Endodermal cell (in vitro differentiated cells): ENCODE results near the gene TMEM266. TPM values are rescaled to one million over a fixed set of nuclear protein-coding genes. Genes with fewer than 3 reads are reported as not detected.

Experiments used
- DNase-seq: peaks from one replicate; pipeline ENCODE4 v3.0.0-alpha.2; 2017
- H3K27ac ChIP-seq: 2 replicates; pipeline ENCODE4 v1.5.1; 2013; ENCODE audit warnings: mild to moderate bottlenecking, low read depth, low read length, moderate library complexity
- H3K27me3 ChIP-seq: 2 replicates; pipeline ENCODE4 v1.6.1; 2013; ENCODE audit warnings: mild to moderate bottlenecking, low read length, moderate library complexity; ENCODE audit not compliant: insufficient read depth, control insufficient read depth, poor library complexity, severe bottlenecking
- H3K36me3 ChIP-seq: 2 replicates; pipeline ENCODE4 v1.7.0; 2013; ENCODE audit warnings: mild to moderate bottlenecking, low read length, moderate library complexity; ENCODE audit not compliant: control insufficient read depth, insufficient read depth
- H3K4me1 ChIP-seq: one replicate; pipeline ENCODE4 v1.7.0; 2013; ENCODE audit warnings: low read length; ENCODE audit not compliant: control insufficient read depth, insufficient read depth
- H3K4me3 ChIP-seq: 2 replicates; pipeline ENCODE4 v1.5.1; 2013; ENCODE audit warnings: mild to moderate bottlenecking, low read length, moderate library complexity
- H3K9ac ChIP-seq: 2 replicates; pipeline ENCODE4 v1.6.1; 2013; ENCODE audit warnings: mild to moderate bottlenecking, low read length, moderate library complexity; ENCODE audit not compliant: poor library complexity, severe bottlenecking; ENCODE audit errors: extremely low read depth
- H3K9me3 ChIP-seq: 2 replicates; pipeline ENCODE4 v1.6.1; 2013; ENCODE audit warnings: mild to moderate bottlenecking, low read length, moderate library complexity; ENCODE audit not compliant: control insufficient read depth
- H3K27ac Mint-ChIP-seq: 2 replicates; pipeline ENCODE4 v1.8.0; 2020; ENCODE audit warnings: mixed read lengths
- H3K27me3 Mint-ChIP-seq: 2 replicates; pipeline ENCODE4 v1.8.0; 2021; ENCODE audit warnings: mild to moderate bottlenecking, mixed read lengths; ENCODE audit not compliant: insufficient read depth
- H3K36me3 Mint-ChIP-seq: 2 replicates; pipeline ENCODE4 v1.8.0; 2020; ENCODE audit warnings: low read depth, mixed read lengths
- H3K4me1 Mint-ChIP-seq: 2 replicates; pipeline ENCODE4 v1.8.0; 2020; ENCODE audit warnings: mixed read lengths
- H3K4me3 Mint-ChIP-seq: 2 replicates; pipeline ENCODE4 v1.8.0; 2020; ENCODE audit warnings: mild to moderate bottlenecking, moderate library complexity, mixed read lengths
- H3K9me3 Mint-ChIP-seq: 2 replicates; pipeline ENCODE4 v1.8.0; 2020; ENCODE audit warnings: mild to moderate bottlenecking, mixed read lengths
- CTCF ChIP-seq: fragments of 200-600 bp; sonication (generic); conservative IDR thresholded peaks from 2 replicates; pipeline ENCODE4 v1.5.0; 2021; ENCODE audit warnings: antibody characterized with exemption, mild to moderate bottlenecking
- WGBS, 2 experiments: methylation state at CpG; one replicate each; pipeline versions ENCODE4 v1.1.5 to v1.1.7; 2013; ENCODE audit warnings: missing lambda C conversion rate in 2 of 2, mixed read lengths in 1 of 2; ENCODE audit not compliant: insufficient coverage in 1 of 2, insufficient read length in 1 of 2; 5-methylcytosine and 5-hydroxymethylcytosine counted together
- total RNA-seq, 2 donors: library from RNA; stranded (reverse); fragmentation: NEBNext Ultra II Directional in 1 of 2; extraction: Animal tissue kit (Norgen Biotek cat#: 25700) in 1 of 2; gene quantifications; 2 replicates in 1 of 2; 3 replicates in 1 of 2; pipeline ENCODE4 v1.2.1, GENCODE V29; 2021

Gene TMEM266
- total RNA-seq, 2 donors from 2014 or later = 1.8 to 2.0 TPM

GRCh38 chr15:76098685-76099084 lies 38.9 kb downstream of the TMEM266 start:
- Mint-ChIP-seq H3K4me1 (peaks cover 10% of the 10 kb centered on the region), H3K9me3 (no peaks in the 10 kb centered on the region), H3K27ac (no peak overlapping the region), H3K36me3 (no peaks in the 10 kb centered on the region), H3K27me3 (peaks cover 15% of the 10 kb centered on the region), H3K4me3 (no peak overlapping the region)
- H3K27me3 ChIP-seq = no peaks in the 10 kb centered on the region
- H3K36me3 ChIP-seq = no peaks in the 10 kb centered on the region
- H3K4me3 ChIP-seq = no peak overlapping the region
- no peaks in the 10 kb centered on the region for H3K9me3 ChIP-seq
- no peak overlapping the region for H3K9ac ChIP-seq
- H3K27ac ChIP-seq = no peak overlapping the region
- H3K4me1 ChIP-seq = no peaks in the 10 kb centered on the region
- WGBS, 2 experiments = 50 to 60% methylated on average over 1 to 3 of the region's 3 CpGs
- no peak for TF ChIP-seq CTCF
- DNase-seq = peak; percentile 59

GRCh38 chr15:76099388-76099787 lies 39.6 kb downstream of the TMEM266 start:
- H3K4me1 Mint-ChIP-seq = peaks cover 10% of the 10 kb centered on the region
- 90 to 96% methylated on average over 5 to 8 of the region's 8 CpGs for WGBS, 2 experiments
- H3K9me3 Mint-ChIP-seq = no peaks in the 10 kb centered on the region
- Histone ChIP-seq H3K27me3 (no peaks in the 10 kb centered on the region), H3K9me3 (no peaks in the 10 kb centered on the region), H3K4me3 (no peak overlapping the region), H3K9ac (no peak overlapping the region), H3K36me3 (no peaks in the 10 kb centered on the region), H3K4me1 (no peaks in the 10 kb centered on the region), H3K27ac (no peak overlapping the region)
- TF ChIP-seq CTCF = no peak
- no peak overlapping the region for H3K27ac Mint-ChIP-seq
- H3K36me3 Mint-ChIP-seq = no peaks in the 10 kb centered on the region
- no peak for DNase-seq
- no peak overlapping the region for H3K4me3 Mint-ChIP-seq
- H3K27me3 Mint-ChIP-seq = peaks cover 15% of the 10 kb centered on the region

- DNase-seq = no peak
- H3K9me3 Mint-ChIP-seq = no peaks in the 10 kb centered on the region
- Histone ChIP-seq H3K27me3 (no peaks in the 10 kb centered on the region), H3K9me3 (no peaks in the 10 kb centered on the region), H3K4me3 (no peak overlapping the region), H3K36me3 (no peaks in the 10 kb centered on the region), H3K27ac (no peak overlapping the region), H3K9ac (no peak overlapping the region), H3K4me1 (no peaks in the 10 kb centered on the region)
- no peak overlapping the region for H3K27ac Mint-ChIP-seq
- H3K36me3 Mint-ChIP-seq = no peaks in the 10 kb centered on the region
- no peak for TF ChIP-seq CTCF
- H3K4me1 Mint-ChIP-seq = peaks cover 10% of the 10 kb centered on the region
- H3K27me3 Mint-ChIP-seq = peaks cover 15% of the 10 kb centered on the region
- 97% methylated on average over 2 of the region's 2 CpGs; no CpG with 5 or more reads in 1 of the 2 experiments for WGBS, 2 experiments
- H3K4me3 Mint-ChIP-seq = no peak overlapping the region
These were observed 40.6 kb downstream of the TMEM266 start for GRCh38 chr15:76100361-76100760.
